ENCODE measurements around the gene TCOF1.
"Not testable (repeated sequence)": the region's sequence is repeated elsewhere in the genome, so short reads cannot be mapped to it uniquely, and the experiment has no call there.

The TCOF1 gene

DNA sequence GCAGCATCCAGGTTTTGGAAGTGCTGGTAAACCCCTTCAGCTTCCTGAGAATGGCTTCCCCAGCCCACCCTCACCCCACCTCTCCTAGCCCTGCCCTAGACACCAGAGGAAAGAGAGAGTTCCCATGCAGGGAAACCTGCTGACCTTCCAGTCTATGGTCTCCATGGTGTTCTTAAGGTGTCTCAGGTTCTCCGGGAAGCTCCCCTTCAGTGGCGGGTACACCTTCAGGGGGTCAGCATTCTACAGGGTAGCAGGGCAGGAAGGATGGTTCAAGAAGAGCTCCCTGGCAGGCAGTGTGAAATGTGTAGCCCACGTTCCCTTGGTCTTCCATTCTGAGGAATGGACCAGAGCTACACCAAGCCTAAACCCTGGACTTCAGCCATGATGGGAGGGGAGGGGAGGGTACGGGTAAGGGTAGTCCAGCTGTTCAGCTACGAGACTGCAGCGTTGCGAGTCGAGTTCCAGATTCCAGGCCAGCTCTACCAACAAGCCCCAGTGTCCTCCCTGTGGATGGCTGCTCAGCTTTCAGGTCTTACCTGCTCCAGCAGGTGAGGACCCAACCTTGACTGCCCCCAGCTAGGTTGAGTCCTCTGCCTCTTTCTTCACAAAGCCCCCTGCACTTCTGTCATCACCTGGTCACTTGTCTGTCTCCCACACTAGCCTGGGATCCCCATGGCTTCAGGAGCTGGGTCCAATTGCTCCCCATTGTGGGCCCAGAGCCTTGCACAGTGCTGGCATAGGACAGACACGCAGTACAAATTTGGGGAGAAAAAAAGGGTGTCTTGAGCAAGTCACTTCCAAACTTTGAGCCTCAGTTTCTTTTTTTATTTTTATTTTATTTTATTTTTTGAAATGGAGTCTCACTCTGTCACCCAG is 47.7 kb downstream of the TCOF1 start:
- DNase-seq, result no peak

GRCh38 chr5:150406103-150406722 is 48.7 kb downstream of the TCOF1 start:
- no peak for DNase-seq

DNA sequence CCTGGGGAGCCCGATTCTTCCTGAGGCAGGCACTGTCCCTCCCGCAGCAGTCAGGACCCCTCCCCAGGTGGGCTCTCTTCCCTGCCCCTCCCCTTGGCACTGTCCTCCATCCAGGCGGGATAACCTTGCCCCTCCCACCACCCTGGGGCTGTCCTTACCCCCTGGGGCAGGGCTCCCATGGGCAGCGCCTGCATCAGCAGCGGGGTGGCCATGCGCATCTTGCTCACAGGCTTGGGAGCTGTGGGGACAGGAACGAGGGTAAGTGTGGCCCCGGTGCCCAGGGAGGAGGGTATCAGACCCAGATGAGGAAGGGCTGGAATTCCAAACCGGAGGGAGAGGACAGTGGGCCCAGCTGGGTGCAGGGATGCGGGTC is 49.2 kb downstream of the TCOF1 start:
- DNase-seq, result no peak

- no peak for DNase-seq
Measured at GRCh38 chr5:150407096-150407720, 49.7 kb downstream of the TCOF1 start.

GRCh38 chr5:150408231-150408943 is 50.9 kb downstream of the TCOF1 start:
- DNase-seq, result no peak

DNA sequence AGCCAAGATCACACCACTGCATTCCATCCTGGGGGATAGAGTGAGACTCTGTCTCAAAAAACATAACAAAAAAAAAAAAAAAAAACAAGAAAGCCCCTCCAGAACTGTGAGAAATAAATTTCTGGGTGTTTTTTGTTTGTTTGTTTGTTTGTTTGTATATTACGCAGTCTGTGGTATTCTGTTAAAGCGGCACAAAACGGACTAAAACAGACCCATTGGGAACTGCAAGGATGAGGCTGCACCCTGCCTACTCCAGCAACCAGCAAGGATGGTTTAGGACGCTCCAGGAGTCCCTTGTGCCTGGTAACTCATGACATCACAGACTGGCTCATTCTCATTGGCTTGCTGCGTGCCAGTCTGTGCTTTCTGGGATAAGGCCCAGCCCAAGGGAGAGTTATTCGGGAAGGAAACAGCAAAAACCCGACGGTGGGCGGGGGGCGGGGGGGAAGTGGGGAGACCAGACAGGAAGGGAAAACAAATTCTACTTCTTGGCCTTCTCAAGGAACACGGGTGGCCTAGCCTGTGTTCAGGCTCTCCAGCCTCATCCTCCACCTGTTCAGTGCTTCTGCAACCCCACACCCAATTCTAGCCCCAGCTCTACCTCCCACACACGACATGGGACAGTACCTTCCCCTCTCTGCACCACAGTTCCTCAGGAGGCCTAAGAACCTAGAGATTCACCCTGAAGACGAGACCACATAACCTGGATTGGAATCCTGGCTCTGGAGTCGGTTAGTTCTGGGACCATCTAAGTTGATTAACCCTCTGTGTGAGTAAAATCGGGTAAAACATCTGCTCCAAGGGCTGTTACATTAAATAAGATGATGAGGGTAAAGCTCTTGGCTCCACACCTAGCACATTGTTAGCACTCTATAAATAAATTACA is 52.4 kb downstream of the TCOF1 start:
- peak; percentile 10 to 39 (median 26) for DNase-seq

DNA sequence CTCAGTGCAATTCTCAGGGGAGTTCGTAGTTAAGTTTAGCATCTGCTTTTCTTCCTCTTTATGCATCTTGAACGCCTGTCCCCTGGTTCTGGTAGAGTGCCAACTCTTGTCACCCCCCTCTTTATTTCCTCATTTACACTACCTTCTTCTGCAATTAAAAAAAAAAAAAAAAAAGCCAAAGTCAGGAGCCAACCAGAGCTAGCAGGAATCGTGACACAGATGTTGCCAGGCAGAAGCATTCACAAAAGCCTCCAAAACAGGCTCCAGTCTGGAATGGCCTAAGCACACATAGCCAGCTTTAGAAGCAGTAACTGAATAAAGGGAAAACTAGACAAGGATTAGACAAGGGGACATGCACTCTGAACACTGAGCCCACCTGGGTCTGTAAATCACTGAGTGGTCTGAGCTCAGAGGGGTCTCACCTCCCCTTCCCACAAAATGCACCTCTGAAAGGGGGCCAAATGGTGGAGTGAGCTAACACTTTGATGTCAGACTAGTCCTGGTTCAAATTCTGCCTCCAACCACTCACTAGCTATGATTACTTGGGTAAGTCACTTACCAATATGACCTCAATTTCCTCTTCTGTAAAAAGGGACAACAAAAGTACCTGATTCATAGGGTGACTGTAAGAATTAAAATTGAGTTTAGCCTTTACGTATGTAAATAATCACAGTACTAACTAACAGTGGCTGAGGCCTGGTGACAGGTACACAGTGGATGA is 53.2 kb downstream of the TCOF1 start:
- DNase-seq, result peak in 5 of 6 experiments; percentile 51 to 73 (median 59)

DNA sequence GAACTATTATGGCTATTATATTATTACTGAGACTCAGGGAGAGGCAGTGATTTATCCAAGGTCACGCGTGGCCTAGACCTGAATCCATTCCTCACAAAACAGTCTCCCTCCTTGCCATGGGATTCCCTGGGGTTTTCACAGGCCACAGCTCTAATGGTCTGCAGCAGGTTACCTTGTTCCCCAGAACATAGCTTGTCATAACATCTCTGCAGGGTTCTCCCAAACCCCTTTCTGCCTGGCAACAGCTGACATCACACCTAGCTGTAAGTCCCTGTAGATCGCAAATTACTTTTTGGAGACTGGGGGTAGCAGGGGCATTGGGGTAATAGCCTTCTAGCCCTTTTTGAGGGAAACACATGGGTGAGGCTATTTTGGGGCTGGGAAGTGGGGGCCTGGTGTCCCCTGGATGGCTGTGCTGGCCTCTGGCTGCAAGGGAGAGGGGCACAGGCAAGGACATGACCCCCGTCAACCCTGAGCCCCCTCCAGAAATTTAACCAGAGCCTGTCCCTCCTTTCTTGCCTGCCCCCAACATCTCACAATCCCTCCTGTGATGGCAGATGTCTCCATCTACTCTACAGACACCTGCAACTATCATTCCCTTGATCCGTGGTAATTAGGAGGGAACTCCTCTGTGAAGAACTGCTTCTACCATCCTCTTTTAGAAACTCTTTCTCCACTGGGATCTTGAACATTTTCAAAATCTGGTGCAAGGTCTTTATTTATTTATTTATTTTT is 53.9 kb downstream of the TCOF1 start:
- peak; percentile 25 to 80 (median 58) for DNase-seq

- peak; percentile 85 to 95 (median 92) for DNase-seq
Measured at GRCh38 chr5:150412319-150413175, 55.0 kb downstream of the TCOF1 start, which contains the start of gene CD74. Gene CD74 (minus strand): TSS chr5:150412910. CDS start chr5:150412749, 161 bp downstream.

- DNase-seq, result no peak
Measured at GRCh38 chr5:150413176-150413901, 55.8 kb downstream of the TCOF1 start.

DNA sequence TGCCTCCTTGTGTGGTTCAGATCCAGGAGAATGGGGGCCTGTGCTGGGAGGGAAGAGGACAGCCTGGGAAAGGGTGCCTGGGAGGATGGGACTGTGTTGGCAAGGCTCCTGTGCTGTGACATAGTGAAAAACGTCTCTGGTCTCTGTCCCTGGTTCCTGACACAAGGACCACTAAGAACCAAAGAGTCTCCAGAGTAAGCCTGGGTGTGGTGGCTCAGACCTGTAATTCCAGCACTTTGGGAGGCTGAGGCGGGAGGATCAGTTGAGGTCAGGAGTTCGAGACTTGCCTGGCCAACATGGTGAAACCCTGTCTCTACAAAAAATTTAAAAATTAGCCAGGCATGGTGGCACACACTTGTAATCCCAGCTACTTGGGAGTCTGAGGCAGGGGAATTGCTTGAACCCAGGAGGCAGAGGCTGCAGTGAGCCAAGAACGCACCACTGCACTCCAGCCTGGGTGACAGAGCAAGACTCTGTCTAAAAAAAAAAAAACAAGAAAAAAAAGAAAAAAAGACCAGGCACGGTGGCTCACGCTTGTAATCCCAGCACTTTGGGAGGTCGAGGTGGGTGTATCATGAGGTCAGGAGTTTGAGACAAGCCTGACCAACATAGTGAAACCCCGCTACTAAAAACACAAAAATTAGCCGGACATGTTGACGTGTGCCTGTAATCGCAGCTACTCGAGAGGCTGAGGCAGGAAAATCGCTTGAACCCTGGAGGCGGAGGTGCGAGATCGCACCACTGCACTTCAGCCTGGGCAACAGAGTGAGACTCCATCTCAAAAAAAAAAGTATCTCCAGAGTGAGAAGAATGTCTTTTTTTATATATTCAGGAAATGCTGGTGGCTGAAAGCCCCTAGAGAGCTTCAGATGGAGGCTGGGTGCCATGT is 56.6 kb downstream of the TCOF1 start:
- DNase-seq, result not testable (repeated sequence)

- no peak for DNase-seq
Measured at GRCh38 chr5:150419630-150420270, 62.3 kb downstream of the TCOF1 start.

DNA sequence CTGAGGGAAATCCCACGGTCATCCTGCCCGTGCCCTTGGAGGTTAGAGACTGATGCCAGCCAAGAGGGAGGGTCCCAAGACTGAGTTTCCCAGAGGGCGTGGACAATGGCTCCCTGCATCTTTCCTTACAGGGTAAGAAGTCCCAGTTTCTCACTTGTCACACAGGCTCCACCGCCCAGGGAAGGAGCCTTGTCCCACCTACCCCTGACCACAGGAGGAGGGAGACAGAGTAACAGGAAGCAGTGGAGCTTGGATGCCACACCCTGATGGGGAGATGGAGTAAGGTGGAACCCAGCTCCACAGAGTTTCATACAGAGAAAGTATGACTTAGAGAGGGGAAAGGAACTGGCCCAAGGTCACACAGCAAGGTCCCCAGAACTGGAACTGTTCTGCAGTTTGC is 64.6 kb downstream of the TCOF1 start:
- no peak for DNase-seq

DNA sequence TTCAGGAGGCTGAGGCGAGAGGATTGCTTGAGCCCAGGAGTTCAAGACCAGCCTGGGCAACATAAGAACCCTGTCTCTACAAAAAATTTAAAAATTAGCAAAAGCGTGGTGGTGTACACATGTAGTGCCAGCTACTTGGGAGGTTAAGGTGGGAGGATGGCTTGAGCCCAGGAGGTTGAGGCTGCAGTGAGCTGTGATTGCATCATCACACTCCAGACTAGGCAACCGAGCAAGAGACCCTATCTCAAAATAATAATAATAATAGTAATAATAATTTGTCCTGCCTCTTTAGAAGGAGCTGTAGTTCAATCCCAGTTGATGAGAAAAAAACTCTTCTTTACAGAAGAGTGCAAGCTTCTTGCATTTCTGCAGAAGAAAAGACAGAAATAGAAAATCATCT is 65.3 kb downstream of the TCOF1 start:
- no peak for DNase-seq

GRCh38 chr5:150426165-150426564 is 68.7 kb downstream of the TCOF1 start:
- not testable (repeated sequence) for DNase-seq

- DNase-seq, result no peak
Measured at GRCh38 chr5:150428106-150428876, 70.8 kb downstream of the TCOF1 start.

All from stimulated activated naive CD4-positive, alpha-beta T cell (primary cell).